KMS-11 (cell line): ENCODE data around the gene INHA.

Experiments
- H2AFZ ChIP-seq: fragments of 200-600 bp; sonication (generic); 2 replicates; pipeline ENCODE4 v1.6.1; 2016; ENCODE audit warnings: antibody characterized with exemption, mixed run types, low read depth
- H3K27ac ChIP-seq: fragments of 200-600 bp; sonication (generic); 2 replicates; pipeline ENCODE4 v1.6.1; 2016; ENCODE audit warnings: mild to moderate bottlenecking, mixed run types
- H3K27me3 ChIP-seq: fragments of 200-600 bp; sonication (generic); 2 replicates; pipeline ENCODE4 v1.6.1; 2017; ENCODE audit warnings: mild to moderate bottlenecking, low read depth, mixed run types, moderate library complexity; ENCODE audit not compliant: insufficient read depth
- H3K36me3 ChIP-seq: fragments of 200-600 bp; sonication (generic); 2 replicates; pipeline ENCODE4 v1.6.1; 2017; ENCODE audit warnings: mild to moderate bottlenecking, mixed run types; ENCODE audit not compliant: insufficient read depth
- H3K4me1 ChIP-seq: fragments of 200-600 bp; sonication (generic); 2 replicates; pipeline ENCODE4 v1.6.1; 2016; ENCODE audit warnings: mild to moderate bottlenecking, low read depth, mixed run types; ENCODE audit not compliant: poor library complexity, severe bottlenecking
- H3K4me2 ChIP-seq: fragments of 200-600 bp; sonication (generic); 2 replicates; pipeline ENCODE4 v1.7.0; 2016; ENCODE audit warnings: mild to moderate bottlenecking, mixed run types
- H3K4me3 ChIP-seq: fragments of 200-600 bp; sonication (generic); IDR thresholded peaks from 2 replicates; pipeline ENCODE4 v1.6.1; 2017; ENCODE audit warnings: low read depth, low read length, mixed read lengths; ENCODE audit not compliant: insufficient read depth
- H3K79me2 ChIP-seq: fragments of 200-600 bp; sonication (generic); 2 replicates; pipeline ENCODE4 v1.6.1; 2016; ENCODE audit warnings: low read depth, mixed run types; ENCODE audit not compliant: insufficient read depth
- H3K9ac ChIP-seq: fragments of 200-600 bp; sonication (generic); 2 replicates; pipeline ENCODE4 v1.6.1; 2016; ENCODE audit warnings: mild to moderate bottlenecking, mixed run types
- H4K20me1 ChIP-seq: fragments of 200-600 bp; sonication (generic); 2 replicates; pipeline ENCODE4 v1.6.1; 2016; ENCODE audit warnings: mild to moderate bottlenecking, mixed run types; ENCODE audit not compliant: insufficient read depth
- CTCF ChIP-seq: fragments of 200-600 bp; sonication (generic); conservative IDR thresholded peaks from 2 replicates; pipeline ENCODE4 v1.6.1; 2017; ENCODE audit warnings: low read depth, mild to moderate bottlenecking, antibody characterized with exemption, low read length, moderate library complexity, mixed read lengths

The INHA gene

GRCh38 chr2:219536967-219537366 lies 35.1 kb upstream of the INHA start:
- Histone ChIP-seq H3K79me2 (no peaks in the 10 kb centered on the region), H2AFZ (no peak overlapping the region), H3K4me2 (no peak overlapping the region), H3K27me3 (peaks cover 19% of the 10 kb centered on the region; the same call in 1 of the 2 replicates), H3K27ac (no peak overlapping the region), H3K9ac (no peak overlapping the region), H3K4me1 (peaks cover 4% of the 10 kb centered on the region), H3K4me3 (no peak overlapping the region), H4K20me1 (no peaks in the 10 kb centered on the region), H3K36me3 (no peaks in the 10 kb centered on the region)
- no peak for TF ChIP-seq CTCF

DNA sequence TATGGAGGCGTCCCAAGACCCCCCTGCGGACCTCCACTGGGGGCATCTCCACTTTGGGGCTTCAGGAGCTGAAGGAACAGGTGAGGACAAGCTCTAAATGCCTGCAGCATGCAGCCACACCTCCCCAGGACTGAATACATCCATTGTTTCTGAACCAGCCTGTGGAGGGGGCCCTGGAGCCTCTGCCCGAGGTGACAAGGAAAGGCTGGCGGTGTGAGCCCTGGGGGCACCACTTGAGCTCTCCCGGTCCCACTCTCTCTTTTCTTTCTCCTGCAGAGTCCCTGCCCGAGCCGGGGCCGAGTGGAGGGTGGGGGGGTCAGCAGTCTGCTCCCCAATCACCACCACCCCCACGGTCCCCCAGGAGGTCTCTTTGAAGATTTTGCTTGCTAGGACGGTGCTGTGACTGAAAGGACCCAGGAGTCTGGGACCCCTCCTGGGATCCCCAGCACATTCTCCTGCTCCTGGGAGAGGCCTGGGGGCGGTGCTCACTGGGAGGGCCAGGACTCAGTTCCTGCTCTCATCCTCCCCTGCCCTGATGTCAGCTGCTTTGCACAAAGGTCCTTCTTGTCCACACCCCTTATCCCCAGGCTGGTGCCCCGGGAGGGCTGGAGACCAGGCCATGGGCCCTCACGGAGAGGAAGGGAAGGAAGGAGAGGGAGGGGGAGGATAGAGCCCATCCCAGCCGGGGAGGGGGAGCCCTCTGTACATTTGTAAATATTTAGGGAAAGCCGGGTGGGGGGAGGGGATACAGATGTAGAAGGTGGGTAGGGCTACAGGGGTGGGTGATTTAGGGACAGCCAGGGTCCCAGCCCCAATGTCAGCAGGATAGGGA lies 34.2 kb upstream of the INHA start:
- Histone ChIP-seq H3K27ac (no peak overlapping the region), H3K4me3 (no peak overlapping the region)

GRCh38 chr2:219538504-219538951 lies 33.6 kb upstream of the INHA start:
- H3K4me2 ChIP-seq: no peak overlapping the region
- H2AFZ ChIP-seq: no peak overlapping the region
- no peak for TF ChIP-seq CTCF
- H3K27me3 ChIP-seq: peaks cover 5% of the 10 kb centered on the region; the same call in 1 of the 2 replicates
- no peaks in the 10 kb centered on the region for H4K20me1 ChIP-seq
- H3K4me1 ChIP-seq: peaks cover 4% of the 10 kb centered on the region
- no peaks in the 10 kb centered on the region for H3K79me2 ChIP-seq
- H3K4me3 ChIP-seq: no peak overlapping the region
- no peaks in the 10 kb centered on the region for H3K36me3 ChIP-seq
- no peak overlapping the region for H3K9ac ChIP-seq
- no peak overlapping the region for H3K27ac ChIP-seq

More for the DNA sequence above, 34.2 kb upstream of the INHA start:
- Histone ChIP-seq H3K4me2 (no peak overlapping the region), H3K36me3 (no peaks in the 10 kb centered on the region), H3K79me2 (no peaks in the 10 kb centered on the region), H3K4me1 (peaks cover 4% of the 10 kb centered on the region), H2AFZ (no peak overlapping the region), H3K9ac (no peak overlapping the region), H4K20me1 (no peaks in the 10 kb centered on the region), H3K27me3 (peaks cover 10% of the 10 kb centered on the region; the same call in 1 of the 2 replicates)
- no peak for TF ChIP-seq CTCF

- Histone ChIP-seq H3K4me2 (no peak overlapping the region), H4K20me1 (no peaks in the 10 kb centered on the region), H3K9ac (no peak overlapping the region), H3K4me3 (no peak overlapping the region), H2AFZ (no peak overlapping the region), H3K27me3 (peaks cover 4% of the 10 kb centered on the region; the same call in 1 of the 2 replicates), H3K27ac (no peak overlapping the region), H3K36me3 (no peaks in the 10 kb centered on the region), H3K4me1 (peaks cover 4% of the 10 kb centered on the region), H3K79me2 (no peaks in the 10 kb centered on the region)
- TF ChIP-seq CTCF: no peak
Measured at GRCh38 chr2:219538956-219539788, 32.9 kb upstream of the INHA start.
